HCT116 (cell line): Measurements from ENCODE around the gene MEAF6.

ENCODE experiments used
- POLR2AphosphoS5 ChIP-seq: IDR thresholded peaks from 2 replicates; pipeline ENCODE4 v1.6.1; 2011; ENCODE audit warnings: mild to moderate bottlenecking, low read depth, low read length, moderate library complexity
- SP1 ChIP-seq: IDR thresholded peaks from 2 replicates; pipeline ENCODE4 v1.6.1; 2012; ENCODE audit warnings: low read depth
- SRF ChIP-seq: IDR thresholded peaks from 2 replicates; pipeline ENCODE4 v1.6.1; 2012; ENCODE audit warnings: low read depth
- TF ChIP-seq, protein P1 (sequence below), 3 experiments: fragments of 200-600 bp in 1 of 3; sonication (generic) in 1 of 3; IDR thresholded peaks in 2 of 3; conservative IDR thresholded peaks in 1 of 3; 2 replicates each; pipeline ENCODE4 v1.5.1; 2012 to 2017; ENCODE audit warnings: low read depth in 2 of 3, low read length in 2 of 3, antibody characterized with exemption in 1 of 3, borderline replicate concordance in 1 of 3, control low read depth in 1 of 3, mild to moderate bottlenecking in 1 of 3, mixed read lengths in 1 of 3, mixed run types in 1 of 3, moderate library complexity in 1 of 3; ENCODE audit not compliant: insufficient read depth in 1 of 3
- TF ChIP-seq, protein P2 (sequence below): IDR thresholded peaks from 2 replicates; pipeline ENCODE4 v1.6.1; 2012
- TF ChIP-seq, protein P3 (sequence below): IDR thresholded peaks from 2 replicates; pipeline ENCODE4 v1.6.1; 2012; ENCODE audit warnings: low read depth

DNA sequence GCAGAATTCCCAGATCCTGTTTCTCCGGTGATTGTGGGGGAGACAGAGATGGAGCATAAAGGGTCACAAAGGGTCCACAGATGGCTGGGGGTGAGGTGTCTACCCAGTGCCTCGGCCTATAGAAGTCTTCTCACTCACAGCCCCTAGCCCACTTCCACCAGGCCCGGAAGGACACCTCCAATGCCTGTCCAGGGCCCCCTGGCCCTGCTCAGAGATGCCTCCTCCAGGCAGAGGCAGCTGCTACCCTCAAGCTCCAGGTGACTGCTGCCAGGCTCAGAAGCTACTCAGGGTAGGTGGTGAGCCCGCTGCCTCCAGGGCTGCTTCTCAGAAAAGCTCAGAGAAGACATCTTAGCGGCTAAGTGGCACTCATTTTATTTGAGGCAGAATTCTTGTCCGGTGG lies 62.1 kb downstream of the MEAF6 start:
- no peak for TF ChIP-seq SP1
- TF ChIP-seq, protein P1, sequence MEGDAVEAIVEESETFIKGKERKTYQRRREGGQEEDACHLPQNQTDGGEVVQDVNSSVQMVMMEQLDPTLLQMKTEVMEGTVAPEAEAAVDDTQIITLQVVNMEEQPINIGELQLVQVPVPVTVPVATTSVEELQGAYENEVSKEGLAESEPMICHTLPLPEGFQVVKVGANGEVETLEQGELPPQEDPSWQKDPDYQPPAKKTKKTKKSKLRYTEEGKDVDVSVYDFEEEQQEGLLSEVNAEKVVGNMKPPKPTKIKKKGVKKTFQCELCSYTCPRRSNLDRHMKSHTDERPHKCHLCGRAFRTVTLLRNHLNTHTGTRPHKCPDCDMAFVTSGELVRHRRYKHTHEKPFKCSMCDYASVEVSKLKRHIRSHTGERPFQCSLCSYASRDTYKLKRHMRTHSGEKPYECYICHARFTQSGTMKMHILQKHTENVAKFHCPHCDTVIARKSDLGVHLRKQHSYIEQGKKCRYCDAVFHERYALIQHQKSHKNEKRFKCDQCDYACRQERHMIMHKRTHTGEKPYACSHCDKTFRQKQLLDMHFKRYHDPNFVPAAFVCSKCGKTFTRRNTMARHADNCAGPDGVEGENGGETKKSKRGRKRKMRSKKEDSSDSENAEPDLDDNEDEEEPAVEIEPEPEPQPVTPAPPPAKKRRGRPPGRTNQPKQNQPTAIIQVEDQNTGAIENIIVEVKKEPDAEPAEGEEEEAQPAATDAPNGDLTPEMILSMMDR (IDR thresholded peaks at IDR 0.05 in 2 of 3, conservative IDR thresholded peaks at IDR 0.05 in 1 of 3; ENCODE audit: borderline replicate concordance in 1 of 3, insufficient read depth in 1 of 3, low read depth in 2 of 3, low read length in 2 of 3): no peak
- TF ChIP-seq, protein P2, sequence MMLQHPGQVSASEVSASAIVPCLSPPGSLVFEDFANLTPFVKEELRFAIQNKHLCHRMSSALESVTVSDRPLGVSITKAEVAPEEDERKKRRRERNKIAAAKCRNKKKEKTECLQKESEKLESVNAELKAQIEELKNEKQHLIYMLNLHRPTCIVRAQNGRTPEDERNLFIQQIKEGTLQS: no peak
- TF ChIP-seq, protein P3, sequence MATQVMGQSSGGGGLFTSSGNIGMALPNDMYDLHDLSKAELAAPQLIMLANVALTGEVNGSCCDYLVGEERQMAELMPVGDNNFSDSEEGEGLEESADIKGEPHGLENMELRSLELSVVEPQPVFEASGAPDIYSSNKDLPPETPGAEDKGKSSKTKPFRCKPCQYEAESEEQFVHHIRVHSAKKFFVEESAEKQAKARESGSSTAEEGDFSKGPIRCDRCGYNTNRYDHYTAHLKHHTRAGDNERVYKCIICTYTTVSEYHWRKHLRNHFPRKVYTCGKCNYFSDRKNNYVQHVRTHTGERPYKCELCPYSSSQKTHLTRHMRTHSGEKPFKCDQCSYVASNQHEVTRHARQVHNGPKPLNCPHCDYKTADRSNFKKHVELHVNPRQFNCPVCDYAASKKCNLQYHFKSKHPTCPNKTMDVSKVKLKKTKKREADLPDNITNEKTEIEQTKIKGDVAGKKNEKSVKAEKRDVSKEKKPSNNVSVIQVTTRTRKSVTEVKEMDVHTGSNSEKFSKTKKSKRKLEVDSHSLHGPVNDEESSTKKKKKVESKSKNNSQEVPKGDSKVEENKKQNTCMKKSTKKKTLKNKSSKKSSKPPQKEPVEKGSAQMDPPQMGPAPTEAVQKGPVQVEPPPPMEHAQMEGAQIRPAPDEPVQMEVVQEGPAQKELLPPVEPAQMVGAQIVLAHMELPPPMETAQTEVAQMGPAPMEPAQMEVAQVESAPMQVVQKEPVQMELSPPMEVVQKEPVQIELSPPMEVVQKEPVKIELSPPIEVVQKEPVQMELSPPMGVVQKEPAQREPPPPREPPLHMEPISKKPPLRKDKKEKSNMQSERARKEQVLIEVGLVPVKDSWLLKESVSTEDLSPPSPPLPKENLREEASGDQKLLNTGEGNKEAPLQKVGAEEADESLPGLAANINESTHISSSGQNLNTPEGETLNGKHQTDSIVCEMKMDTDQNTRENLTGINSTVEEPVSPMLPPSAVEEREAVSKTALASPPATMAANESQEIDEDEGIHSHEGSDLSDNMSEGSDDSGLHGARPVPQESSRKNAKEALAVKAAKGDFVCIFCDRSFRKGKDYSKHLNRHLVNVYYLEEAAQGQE: no peak
- TF ChIP-seq POLR2AphosphoS5: no peak
- no peak for TF ChIP-seq SRF
